IPS DF 6.9 (cell line): ENCODE measurements around the gene GOLGA5.
"Not testable (repeated sequence)": the region's sequence is repeated elsewhere in the genome, so short reads cannot be mapped to it uniquely, and the experiment has no call there.

Experiments
- DNase-seq: peaks from one replicate; pipeline ENCODE4 v3.0.0-alpha.2; 2013; ENCODE audit warnings: low read depth, low spot score
- H3K27ac ChIP-seq: one replicate; pipeline ENCODE4 v1.5.1; 2013; ENCODE audit warnings: low read length, control low read depth
- H3K27me3 ChIP-seq: 2 replicates; pipeline ENCODE4 v1.6.1; 2013; ENCODE audit warnings: mild to moderate bottlenecking, low read length; ENCODE audit not compliant: control insufficient read depth, insufficient read depth
- H3K36me3 ChIP-seq: 2 replicates; pipeline ENCODE4 v1.6.1; 2013; ENCODE audit warnings: low read length; ENCODE audit not compliant: control insufficient read depth, insufficient read depth
- H3K4me1 ChIP-seq: 2 replicates; pipeline ENCODE4 v1.6.1; 2013; ENCODE audit warnings: low read length; ENCODE audit not compliant: control insufficient read depth, insufficient read depth
- H3K4me3 ChIP-seq: 2 replicates; pipeline ENCODE4 v1.5.1; 2013; ENCODE audit warnings: mild to moderate bottlenecking, low read length
- H3K9me3 ChIP-seq: 2 replicates; pipeline ENCODE4 v1.6.1; 2013; ENCODE audit warnings: low read length, inconsistent platforms; ENCODE audit not compliant: control insufficient read depth, insufficient read depth
- WGBS: extraction: QIAGEN DNeasy Blood & Tissue Kit; methylation state at CpG from one replicate; pipeline ENCODE4 v1.1.7; 2013; ENCODE audit warnings: mixed read lengths, missing lambda C conversion rate; ENCODE audit not compliant: insufficient read length, insufficient coverage; 5-methylcytosine and 5-hydroxymethylcytosine counted together

GOLGA5 gene

DNA sequence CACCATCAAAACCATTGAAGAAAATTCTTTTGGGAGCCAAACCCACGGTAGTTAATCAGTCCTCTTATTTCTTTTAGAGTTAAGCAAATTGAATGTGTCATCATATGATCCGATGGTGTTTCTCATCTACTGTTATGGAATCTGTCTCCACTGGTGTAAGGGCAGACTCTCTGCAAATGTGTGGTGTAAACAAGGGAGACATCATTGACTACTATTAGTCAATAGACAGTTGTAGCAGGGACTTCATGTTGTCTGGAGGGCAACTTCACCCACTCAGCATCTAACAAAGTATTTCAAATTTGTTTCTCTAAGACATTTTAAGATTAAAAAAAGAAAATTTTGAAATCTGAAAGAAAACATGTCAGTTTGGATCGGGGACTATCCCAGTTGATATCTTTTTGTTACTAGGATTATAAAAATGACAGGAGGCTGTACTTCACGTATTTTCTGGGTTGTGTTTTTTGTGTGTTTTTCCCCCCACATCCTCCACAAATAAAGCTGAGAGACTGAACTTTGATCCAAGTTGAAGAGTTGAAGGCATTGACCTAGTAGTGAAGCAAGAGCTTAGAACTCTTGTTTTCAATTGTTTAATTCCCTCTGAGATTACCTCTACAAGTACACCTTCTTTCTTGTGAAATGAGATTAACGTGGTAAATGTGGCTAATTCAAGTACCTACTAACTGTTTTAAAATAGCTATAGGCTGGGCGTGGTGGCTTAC, 4.0 kb downstream of the GOLGA5 start:
- no peaks in the 10 kb centered on the region for H3K9me3 ChIP-seq
- H3K27me3 ChIP-seq = no peaks in the 10 kb centered on the region
- DNase-seq = no peak
- H3K4me1 ChIP-seq = no peaks in the 10 kb centered on the region
- WGBS = no CpG with 5 or more reads among the region's 6 CpGs
- H3K4me3 ChIP-seq = no peak overlapping the region
- no peaks in the 10 kb centered on the region for H3K36me3 ChIP-seq
- no peak overlapping the region for H3K27ac ChIP-seq

DNA sequence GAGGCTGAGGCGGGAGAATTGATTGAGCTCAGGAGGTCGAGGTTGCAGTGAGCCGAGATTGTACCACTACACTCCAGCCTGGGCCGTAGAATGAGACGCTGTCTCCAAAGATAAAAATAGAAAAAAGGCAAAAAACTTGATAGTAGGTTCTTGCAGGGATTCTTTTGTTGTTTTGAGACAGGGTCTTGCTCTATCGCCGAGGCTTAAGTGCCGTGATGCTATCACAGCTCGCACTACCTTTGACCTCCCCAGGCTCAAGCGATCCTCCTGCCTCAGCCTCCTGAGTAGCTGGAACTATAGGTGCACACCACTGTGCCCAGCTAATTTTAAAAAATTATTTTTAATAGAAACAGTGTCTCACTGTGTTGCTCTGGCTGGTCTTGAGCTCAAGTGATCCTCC, 4.7 kb downstream of the GOLGA5 start:
- Histone ChIP-seq H3K9me3 (no peaks in the 10 kb centered on the region), H3K36me3 (no peaks in the 10 kb centered on the region), H3K27me3 (no peaks in the 10 kb centered on the region), H3K4me1 (no peaks in the 10 kb centered on the region), H3K27ac (no peak overlapping the region), H3K4me3 (no peak overlapping the region)
- WGBS = no CpG with 5 or more reads among the region's 10 CpGs
- no peak for DNase-seq

DNA sequence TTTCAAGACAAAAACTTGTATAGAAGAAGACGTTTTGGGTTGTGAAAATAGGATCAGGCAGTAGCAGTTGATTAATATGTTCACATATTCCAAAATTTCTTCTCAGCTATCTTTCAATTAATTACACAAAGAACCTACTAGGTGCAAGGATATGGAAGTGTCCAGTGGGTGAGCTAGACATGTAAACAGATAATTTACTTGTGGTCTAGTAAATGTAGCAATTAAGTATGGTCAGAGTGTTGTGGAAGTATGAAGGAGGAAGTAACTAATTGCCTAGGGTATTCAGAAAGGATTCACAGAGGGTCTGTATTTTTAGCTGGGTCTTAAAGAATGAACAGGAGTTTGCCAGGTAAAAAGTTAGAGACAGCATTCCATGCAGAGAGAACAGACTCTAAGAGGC, 5.9 kb downstream of the GOLGA5 start:
- Histone ChIP-seq H3K4me3 (no peak overlapping the region), H3K27me3 (no peaks in the 10 kb centered on the region), H3K27ac (no peak overlapping the region), H3K4me1 (no peaks in the 10 kb centered on the region), H3K36me3 (no peaks in the 10 kb centered on the region), H3K9me3 (no peaks in the 10 kb centered on the region)
- no CpG with 5 or more reads among the region's 1 CpG for WGBS
- no peak for DNase-seq

DNA sequence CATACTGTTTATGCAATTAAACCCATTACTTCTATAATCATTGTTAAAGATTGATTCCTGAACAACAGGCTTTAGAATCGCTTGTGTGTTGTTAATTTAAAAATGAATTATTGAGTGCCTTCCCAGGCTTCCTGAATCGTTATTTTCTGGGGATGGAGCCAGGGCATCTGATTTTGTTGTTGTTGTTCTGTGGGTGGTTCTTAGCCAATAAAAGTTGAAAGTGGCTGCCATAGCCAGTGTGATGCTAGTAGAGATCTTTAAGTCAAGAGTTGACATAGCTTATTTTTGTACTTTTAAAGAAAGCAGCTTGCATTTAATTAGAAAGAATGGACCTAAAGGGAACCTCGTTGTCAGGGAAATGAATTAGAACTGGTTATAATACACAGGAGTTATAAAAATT, 6.4 kb downstream of the GOLGA5 start:
- Histone ChIP-seq H3K4me3 (no peak overlapping the region), H3K9me3 (no peaks in the 10 kb centered on the region), H3K27ac (no peak overlapping the region), H3K27me3 (no peaks in the 10 kb centered on the region), H3K4me1 (no peaks in the 10 kb centered on the region), H3K36me3 (no peaks in the 10 kb centered on the region)
- no CpG with 5 or more reads among the region's 3 CpGs for WGBS
- no peak for DNase-seq

DNA sequence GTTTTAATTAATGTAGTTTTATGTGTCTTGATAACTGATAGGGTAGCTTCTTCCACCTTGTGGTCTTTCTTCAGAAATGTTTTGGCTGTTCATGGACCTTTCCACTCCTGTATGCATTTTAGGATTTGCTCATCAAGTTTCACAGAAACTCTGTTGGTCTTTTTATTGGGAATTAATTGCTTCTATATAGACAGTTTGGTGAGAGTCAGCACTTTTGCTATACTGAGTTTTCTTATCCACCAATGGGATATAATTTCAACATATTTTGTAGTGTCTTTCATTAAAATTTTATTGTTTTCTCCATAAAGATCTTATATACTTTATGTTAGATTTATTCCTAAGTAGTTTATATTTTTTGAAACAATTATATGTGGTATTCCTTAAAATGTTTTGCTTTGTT, 7.8 kb downstream of the GOLGA5 start:
- Histone ChIP-seq H3K27me3 (no peaks in the 10 kb centered on the region), H3K9me3 (no peaks in the 10 kb centered on the region), H3K27ac (no peak overlapping the region), H3K4me3 (no peak overlapping the region), H3K36me3 (no peaks in the 10 kb centered on the region), H3K4me1 (no peaks in the 10 kb centered on the region)
- no peak for DNase-seq

DNA sequence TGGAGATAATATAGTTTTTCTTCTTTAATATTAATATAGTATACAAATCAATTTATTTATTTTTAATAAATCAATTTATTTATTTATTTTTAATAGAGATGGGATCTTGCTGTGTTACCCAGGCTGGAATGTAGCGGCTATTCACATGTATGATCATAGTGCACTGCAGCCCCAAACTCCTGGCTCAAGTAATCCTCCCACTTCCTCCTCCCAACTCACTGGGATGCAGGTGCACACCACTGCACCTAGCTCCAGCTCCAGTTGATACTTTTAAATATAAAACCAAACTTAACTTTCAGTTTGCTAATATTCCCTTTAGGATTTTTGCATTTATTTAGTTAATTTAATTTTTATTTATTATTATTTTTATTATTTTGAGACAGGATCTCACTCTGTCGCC, 8.6 kb downstream of the GOLGA5 start:
- H3K4me3 ChIP-seq = no peak overlapping the region
- no peaks in the 10 kb centered on the region for H3K9me3 ChIP-seq
- no peaks in the 10 kb centered on the region for H3K36me3 ChIP-seq
- H3K27me3 ChIP-seq = no peaks in the 10 kb centered on the region
- no CpG with 5 or more reads among the region's 2 CpGs for WGBS
- H3K4me1 ChIP-seq = no peaks in the 10 kb centered on the region
- no peak overlapping the region for H3K27ac ChIP-seq
- DNase-seq = no peak

DNA sequence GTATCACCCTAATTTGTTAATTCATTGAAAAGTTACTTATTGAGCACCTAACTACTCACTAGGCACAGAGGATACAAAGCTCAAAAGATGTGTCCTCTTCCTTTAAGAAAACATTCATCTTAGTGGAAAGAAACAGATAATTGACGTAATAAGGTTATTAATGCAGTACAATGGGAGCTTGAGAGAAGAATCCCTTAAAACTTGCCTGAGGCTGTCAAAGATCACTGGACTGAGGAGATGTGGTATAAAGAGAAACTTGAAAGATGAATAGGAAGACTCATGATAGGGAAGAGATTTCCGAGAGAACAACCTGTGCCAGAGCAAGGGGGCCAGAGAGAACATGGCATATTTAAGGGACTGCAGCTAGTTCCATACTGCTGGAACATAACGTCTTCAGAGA, 19.1 kb downstream of the GOLGA5 start:
- no CpG with 5 or more reads among the region's 3 CpGs for WGBS

DNA sequence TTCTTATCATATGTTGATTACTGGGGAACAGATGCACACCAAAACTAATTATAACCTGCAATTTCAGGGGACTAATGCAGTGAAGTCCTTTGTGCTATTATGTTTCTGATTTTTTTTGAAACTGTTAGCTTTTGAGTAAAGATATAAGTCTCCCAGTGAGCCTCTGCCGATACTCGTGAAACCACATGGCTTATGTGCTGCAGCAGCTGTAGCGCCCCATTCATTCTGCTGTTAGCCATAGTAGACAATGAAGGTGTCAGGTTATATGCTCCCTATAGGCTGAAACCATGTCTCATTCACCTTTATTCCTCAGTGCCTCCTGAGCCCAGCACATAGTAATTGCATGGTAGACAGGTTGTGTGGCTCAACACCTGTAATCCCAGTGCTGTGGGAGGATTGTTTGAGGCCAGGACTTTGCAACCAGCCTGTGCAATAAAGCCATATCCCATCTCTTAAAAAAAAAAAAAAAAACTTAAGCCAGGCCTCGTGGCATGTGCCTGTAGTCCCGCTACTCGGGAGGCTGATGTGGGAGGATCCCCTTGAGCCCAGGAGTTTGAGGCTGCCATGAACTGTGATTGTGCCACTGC, 25.0 kb downstream of the GOLGA5 start:
- peaks cover 5% of the 10 kb centered on the region; the same call in 1 of the 2 replicates for H3K36me3 ChIP-seq
- H3K27ac ChIP-seq = no peak overlapping the region
- no peak for DNase-seq
- H3K9me3 ChIP-seq = no peaks in the 10 kb centered on the region
- H3K4me3 ChIP-seq = no peak overlapping the region
- no peaks in the 10 kb centered on the region for H3K27me3 ChIP-seq
- WGBS = no CpG with 5 or more reads among the region's 6 CpGs
- no peaks in the 10 kb centered on the region for H3K4me1 ChIP-seq

More for the DNA sequence above, 19.1 kb downstream of the GOLGA5 start:
- no peaks in the 10 kb centered on the region for H3K4me1 ChIP-seq
- no peaks in the 10 kb centered on the region for H3K9me3 ChIP-seq
- H3K27ac ChIP-seq = no peak overlapping the region
- H3K4me3 ChIP-seq = no peak overlapping the region
- H3K27me3 ChIP-seq = no peaks in the 10 kb centered on the region
- DNase-seq = no peak
- peaks cover 12% of the 10 kb centered on the region for H3K36me3 ChIP-seq

DNA sequence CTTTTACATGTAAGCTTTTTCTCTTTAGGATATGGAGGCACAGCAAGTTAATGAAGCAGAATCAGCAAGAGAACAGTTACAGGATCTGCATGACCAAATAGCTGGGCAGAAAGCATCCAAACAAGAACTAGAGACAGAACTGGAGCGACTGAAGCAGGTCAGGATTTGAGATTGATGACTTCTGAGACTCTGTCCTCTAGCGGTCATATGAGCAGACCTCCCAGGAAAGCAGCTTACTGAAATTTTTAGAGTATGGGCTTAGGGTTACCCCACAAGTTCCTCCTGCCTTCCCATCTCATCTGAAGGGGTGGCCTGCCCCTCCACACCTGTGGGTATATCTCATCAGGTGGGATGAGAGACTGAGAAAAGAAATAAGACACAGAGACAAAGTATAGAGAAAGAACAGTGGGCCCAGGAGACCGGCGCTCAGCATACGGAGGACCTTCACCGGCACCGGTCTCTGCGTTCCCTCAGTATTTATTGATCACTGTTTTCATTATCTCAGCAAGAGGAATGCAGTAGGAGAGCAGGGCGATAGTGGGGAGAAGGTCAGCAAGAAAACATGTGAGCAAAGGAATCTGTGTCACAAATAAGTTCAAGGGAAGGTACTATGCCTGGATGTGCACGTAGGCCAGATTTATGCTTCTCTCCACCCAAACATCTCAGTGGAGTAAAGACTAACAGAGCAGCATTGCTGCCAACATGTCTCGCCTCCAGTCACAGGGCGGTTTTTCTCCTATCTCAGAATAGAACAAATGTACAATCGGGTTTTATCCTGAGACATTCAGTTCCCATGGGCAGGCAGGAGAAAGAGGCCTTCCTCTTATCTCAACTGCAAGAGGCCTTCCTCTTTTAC, 25.8 kb downstream of the GOLGA5 start:
- not testable (repeated sequence) for H3K4me1 ChIP-seq, H3K36me3 ChIP-seq, H3K9me3 ChIP-seq, H3K27ac ChIP-seq, H3K27me3 ChIP-seq, DNase-seq, H3K4me3 ChIP-seq
- WGBS = no CpG with 5 or more reads among the region's 13 CpGs

DNA sequence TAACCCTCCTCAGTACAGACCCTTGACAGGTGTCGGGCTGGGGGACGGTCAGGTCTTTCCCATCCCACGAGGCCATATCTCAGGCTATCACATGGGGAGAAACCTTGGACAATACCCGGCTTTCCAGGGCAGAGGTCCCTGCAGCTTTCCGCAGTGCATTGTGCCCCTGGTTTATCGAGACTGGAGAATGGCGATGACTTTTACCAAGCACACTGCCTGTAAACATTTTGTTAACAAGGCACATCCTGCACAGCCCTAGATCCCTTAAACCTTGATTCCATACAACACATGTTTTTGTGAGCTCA, 26.4 kb downstream of the GOLGA5 start:
- H3K36me3 ChIP-seq, DNase-seq: not testable (repeated sequence)
- WGBS = no CpG with 5 or more reads among the region's 7 CpGs

More for the DNA sequence above, 26.4 kb downstream of the GOLGA5 start:
- not testable (repeated sequence) for H3K4me1 ChIP-seq, H3K27ac ChIP-seq, H3K27me3 ChIP-seq, H3K9me3 ChIP-seq, H3K4me3 ChIP-seq
